ENCODE measurements around the gene SP140L. TPM values are rescaled to one million over a fixed set of nuclear protein-coding genes. Genes with fewer than 3 reads are reported as not detected.

Gene SP140L
- total RNA-seq, 1 donor from 2014 or later = 6.6 TPM

GRCh38 chr2:230441227-230441897 is 114.4 kb downstream of the SP140L start:
- no peak overlapping the region for H3K4me3 Mint-ChIP-seq
- no peak overlapping the region for H3K27ac Mint-ChIP-seq
- DNase-seq (ENCODE audit: extremely low spot score, unreplicated experiment) = no peak
- no peak for TF ChIP-seq CTCF (conservative IDR thresholded peaks at IDR 0.05)
- H3K36me3 Mint-ChIP-seq = peaks cover 2% of the 10 kb centered on the region
- H3K27me3 Mint-ChIP-seq = no peaks in the 10 kb centered on the region
- no peaks in the 10 kb centered on the region for H3K4me1 Mint-ChIP-seq (ENCODE audit: unreplicated experiment)
- no peaks in the 10 kb centered on the region for H3K9me3 Mint-ChIP-seq

- Mint-ChIP-seq H3K9me3 (no peaks in the 10 kb centered on the region), H3K27me3 (no peaks in the 10 kb centered on the region), H3K4me3 (no peak overlapping the region), H3K27ac (no peak overlapping the region), H3K36me3 (peaks cover 3% of the 10 kb centered on the region), H3K4me1 (ENCODE audit: unreplicated experiment) (no peaks in the 10 kb centered on the region)
- TF ChIP-seq CTCF (conservative IDR thresholded peaks at IDR 0.05) = no peak
- DNase-seq (ENCODE audit: extremely low spot score, unreplicated experiment) = no peak
Observed at GRCh38 chr2:230443541-230443940, 116.5 kb downstream of the SP140L start.

DNA sequence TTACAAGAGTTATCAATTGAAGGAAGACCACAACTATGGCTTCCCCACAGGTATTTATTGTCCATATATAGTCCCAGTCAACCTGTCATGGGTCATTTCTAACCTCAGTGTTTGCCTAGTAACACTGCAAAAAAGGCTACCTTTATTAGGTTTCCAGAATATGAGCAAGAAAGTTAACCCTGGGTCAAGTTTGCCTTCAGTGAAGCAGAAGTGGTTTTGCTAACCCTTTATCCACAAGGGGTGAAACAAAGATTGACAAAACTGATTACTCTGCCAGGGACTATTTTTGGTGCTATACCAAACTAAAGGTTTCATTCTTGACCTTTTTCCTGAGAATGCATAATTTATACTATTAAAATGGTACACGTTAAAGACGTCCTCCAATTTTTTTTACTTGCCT is 117.8 kb downstream of the SP140L start:
- TF ChIP-seq CTCF (conservative IDR thresholded peaks at IDR 0.05) = no peak
- no peak for DNase-seq (ENCODE audit: extremely low spot score, unreplicated experiment)
- H3K27me3 Mint-ChIP-seq = no peaks in the 10 kb centered on the region
- no peaks in the 10 kb centered on the region for H3K4me1 Mint-ChIP-seq (ENCODE audit: unreplicated experiment)
- peaks cover 9% of the 10 kb centered on the region for H3K36me3 Mint-ChIP-seq
- H3K27ac Mint-ChIP-seq = no peak overlapping the region
- H3K9me3 Mint-ChIP-seq = no peaks in the 10 kb centered on the region
- no peak overlapping the region for H3K4me3 Mint-ChIP-seq

DNA sequence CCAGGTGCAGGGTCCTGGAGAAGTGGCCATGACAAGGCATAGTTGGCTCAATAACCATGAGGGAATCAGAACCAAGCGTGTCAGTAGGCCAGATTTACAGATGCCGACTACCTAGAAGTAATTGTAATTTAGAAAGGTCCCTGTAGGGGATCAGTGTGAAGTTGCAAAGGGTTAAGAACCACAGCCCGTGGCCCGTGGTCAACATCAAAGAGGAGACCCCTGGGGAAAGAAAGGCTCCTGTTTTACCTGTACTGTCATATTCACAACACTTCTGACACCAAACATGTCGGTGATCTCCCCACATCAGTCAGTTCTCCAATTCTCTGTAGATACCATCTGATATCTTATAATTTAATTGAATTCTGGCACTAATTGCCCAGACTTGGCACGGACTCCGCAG is 120.0 kb downstream of the SP140L start:
- Mint-ChIP-seq H3K9me3 (no peaks in the 10 kb centered on the region), H3K27me3 (no peaks in the 10 kb centered on the region), H3K4me3 (no peak overlapping the region), H3K27ac (no peak overlapping the region), H3K36me3 (peaks cover 9% of the 10 kb centered on the region), H3K4me1 (ENCODE audit: unreplicated experiment) (no peaks in the 10 kb centered on the region)
- TF ChIP-seq CTCF (conservative IDR thresholded peaks at IDR 0.05) = no peak
- no peak for DNase-seq (ENCODE audit: extremely low spot score, unreplicated experiment)

- Mint-ChIP-seq H3K27me3 (no peaks in the 10 kb centered on the region), H3K36me3 (peaks cover 9% of the 10 kb centered on the region), H3K4me3 (no peak overlapping the region), H3K27ac (no peak overlapping the region), H3K9me3 (no peaks in the 10 kb centered on the region), H3K4me1 (ENCODE audit: unreplicated experiment) (no peaks in the 10 kb centered on the region)
- no peak for TF ChIP-seq CTCF (conservative IDR thresholded peaks at IDR 0.05)
- DNase-seq (ENCODE audit: extremely low spot score, unreplicated experiment) = no peak
Observed at GRCh38 chr2:230447455-230448451, 120.8 kb downstream of the SP140L start.
